Activated naive CD8-positive, alpha-beta T cell treated with anti-CD3 and anti-CD28 coated beads, Interleukin-2, amount 10 ng/mL, durations not matched to agents 7 days and 5 days (primary cell): ENCODE results near the gene LHX4. TPM values are rescaled to one million over a fixed set of nuclear protein-coding genes. Genes with fewer than 3 reads are reported as not detected.
A peak's percentile ranks its signal among the peaks of the same experiment; 100 is the strongest.

Experiments used
- ATAC-seq: fragments of 150-1000 bp; cut with Tn5 transposase; one replicate; pipeline ENCODE4 v1.10.0; 2021; ENCODE audit warnings: low read depth, moderate library complexity
- POLR2A ChIA-PET: fragments of 350-600 bp; sonication (Branson Sonifier 250); formaldehyde crosslinking; loops from one replicate; lab custom pipeline; 2021; ENCODE audit warnings: antibody characterized with exemption; lab: Charles Lee
- DNase-seq: peaks from one replicate; pipeline ENCODE4 v3.0.0; 2021
- H3K27ac Mint-ChIP-seq: one replicate; pipeline ENCODE4 v1.8.0; 2022; ENCODE audit warnings: mild to moderate bottlenecking, mixed read lengths
- H3K27me3 Mint-ChIP-seq: one replicate; pipeline ENCODE4 v1.8.0; 2022; ENCODE audit warnings: mild to moderate bottlenecking, moderate library complexity, mixed read lengths
- H3K36me3 Mint-ChIP-seq: one replicate; pipeline ENCODE4 v1.8.0; 2021; ENCODE audit warnings: mild to moderate bottlenecking, mixed read lengths
- H3K4me1 Mint-ChIP-seq: one replicate; pipeline ENCODE4 v1.8.0; 2021; ENCODE audit warnings: mixed read lengths
- H3K4me3 Mint-ChIP-seq: one replicate; pipeline ENCODE4 v1.8.0; 2022; ENCODE audit warnings: mild to moderate bottlenecking, moderate library complexity, mixed read lengths
- H3K9me3 Mint-ChIP-seq: one replicate; pipeline ENCODE4 v1.8.0; 2021; ENCODE audit warnings: mixed read lengths
- total RNA-seq, 2 experiments: library from RNA; stranded (reverse); gene quantifications; one replicate each; pipeline ENCODE4 v1.2.3, GENCODE V29; 2021

Gene LHX4
- total RNA-seq, 2 experiments from 2014 or later = not detected

GRCh38 chr1:180248731-180249681, 18.9 kb downstream of the LHX4 start:
- POLR2A ChIA-PET = no interaction called here
- Mint-ChIP-seq H3K27ac (no peak overlapping the region), H3K4me3 (no peak overlapping the region), H3K36me3 (no peaks in the 10 kb centered on the region), H3K4me1 (peaks cover 10% of the 10 kb centered on the region), H3K9me3 (no peaks in the 10 kb centered on the region), H3K27me3 (peaks cover 9% of the 10 kb centered on the region)
- ATAC-seq = no peak
- DNase-seq = no peak

GRCh38 chr1:180249725-180250498, 19.8 kb downstream of the LHX4 start:
- POLR2A ChIA-PET = no interaction called here
- Mint-ChIP-seq H3K27me3 (peaks cover 5% of the 10 kb centered on the region), H3K9me3 (no peaks in the 10 kb centered on the region), H3K36me3 (no peaks in the 10 kb centered on the region), H3K4me1 (peaks cover 10% of the 10 kb centered on the region), H3K4me3 (no peak overlapping the region), H3K27ac (no peak overlapping the region)
- DNase-seq (no peak), ATAC-seq (no peak)

DNA sequence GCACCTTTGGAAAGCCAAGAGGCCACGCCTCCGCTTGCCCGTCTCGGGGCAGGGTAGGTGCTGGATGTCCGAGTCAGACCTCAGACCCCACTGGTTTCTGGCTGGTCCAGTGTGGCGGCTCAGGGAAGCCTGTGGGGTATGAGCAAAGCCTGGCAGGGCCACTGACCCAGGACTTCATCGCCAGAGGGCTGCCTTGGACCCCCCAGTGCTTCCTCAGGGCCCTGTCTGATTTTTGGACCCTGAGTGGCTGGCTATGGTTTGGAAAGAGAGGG, 20.4 kb downstream of the LHX4 start:
- no peaks in the 10 kb centered on the region for H3K36me3 Mint-ChIP-seq
- peaks cover 10% of the 10 kb centered on the region for H3K4me1 Mint-ChIP-seq
- POLR2A ChIA-PET = no interaction called here
- ATAC-seq = no peak
- H3K27ac Mint-ChIP-seq = no peak overlapping the region
- H3K4me3 Mint-ChIP-seq = no peak overlapping the region
- peaks cover 5% of the 10 kb centered on the region for H3K27me3 Mint-ChIP-seq
- no peak for DNase-seq
- H3K9me3 Mint-ChIP-seq = no peaks in the 10 kb centered on the region

DNA sequence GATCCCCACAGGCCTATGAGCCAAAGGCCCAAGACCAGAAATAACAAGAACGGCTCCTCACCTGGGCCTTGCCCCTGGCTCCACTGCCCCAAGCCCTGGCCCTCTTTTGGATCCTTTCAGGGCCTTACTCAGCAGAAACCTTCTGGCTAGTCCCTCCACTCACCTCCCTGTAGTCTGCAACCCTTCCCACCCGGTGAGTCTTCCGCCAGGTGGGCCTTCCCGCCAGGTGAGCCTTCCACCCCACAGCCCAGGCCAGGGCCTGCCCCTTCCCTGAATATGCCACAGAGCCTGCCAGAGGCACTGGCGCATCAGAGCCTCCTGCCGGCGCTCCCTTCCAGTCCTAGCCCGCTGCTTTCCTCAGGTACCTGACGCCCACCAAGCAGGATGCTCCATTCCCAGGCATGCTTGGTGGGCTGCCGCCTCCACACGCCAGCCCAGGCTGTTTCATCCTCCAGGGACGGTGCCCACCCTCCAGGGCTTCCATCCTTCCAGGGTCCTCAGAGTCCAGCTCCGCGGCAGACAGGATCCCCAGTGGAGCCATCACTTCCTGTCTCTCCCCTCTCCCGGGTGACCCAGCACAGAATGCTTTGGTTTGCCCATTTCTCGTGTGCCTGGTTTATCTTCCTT, 20.9 kb downstream of the LHX4 start:
- no peaks in the 10 kb centered on the region for H3K9me3 Mint-ChIP-seq
- H3K27ac Mint-ChIP-seq = no peak overlapping the region
- DNase-seq (no peak), ATAC-seq (no peak)
- POLR2A ChIA-PET = no interaction called here
- H3K4me1 Mint-ChIP-seq = peaks cover 10% of the 10 kb centered on the region
- H3K27me3 Mint-ChIP-seq = peaks cover 2% of the 10 kb centered on the region
- H3K4me3 Mint-ChIP-seq = no peak overlapping the region
- no peaks in the 10 kb centered on the region for H3K36me3 Mint-ChIP-seq

DNA sequence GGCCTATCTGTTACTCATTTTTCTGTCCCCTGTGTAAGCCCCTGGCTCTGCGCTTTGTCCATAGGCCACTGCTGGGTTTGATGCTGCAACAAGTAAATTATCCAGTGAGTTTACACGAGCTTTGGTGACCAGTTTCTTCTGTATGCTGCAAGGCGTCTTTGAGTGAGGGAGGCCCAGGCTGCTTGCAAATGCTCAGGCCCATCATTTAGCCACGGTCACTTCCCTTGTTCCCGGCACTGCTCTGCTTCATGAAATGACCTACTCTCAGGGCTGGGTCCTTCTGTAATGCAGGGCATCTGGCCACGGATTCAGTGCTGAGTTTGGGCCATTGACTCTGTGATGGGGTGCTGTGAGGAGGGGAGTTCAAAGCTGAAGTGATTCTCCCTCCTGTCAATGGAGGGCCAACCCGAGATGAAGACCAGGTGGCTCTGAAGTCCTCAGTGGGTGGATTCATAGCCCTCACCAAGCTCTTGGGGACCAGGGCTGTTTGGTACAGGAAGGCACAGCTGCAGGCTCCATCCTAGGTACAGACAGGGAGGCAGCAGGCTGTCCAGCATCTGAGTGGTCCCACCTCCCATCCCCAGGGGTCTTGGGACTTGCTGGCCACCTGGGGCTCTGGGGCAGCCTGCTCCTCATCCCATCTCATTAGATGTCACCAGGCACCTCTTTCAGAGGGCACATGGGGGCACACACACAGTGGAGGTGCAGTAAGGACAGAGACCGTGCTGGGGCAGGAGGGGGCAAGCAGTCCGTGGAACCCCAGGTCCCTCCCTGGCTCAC, 21.7 kb downstream of the LHX4 start:
- POLR2A ChIA-PET = no interaction called here
- peaks cover 10% of the 10 kb centered on the region for H3K4me1 Mint-ChIP-seq
- H3K27me3 Mint-ChIP-seq = peaks cover 2% of the 10 kb centered on the region
- DNase-seq = no peak
- no peak overlapping the region for H3K27ac Mint-ChIP-seq
- H3K36me3 Mint-ChIP-seq = no peaks in the 10 kb centered on the region
- no peaks in the 10 kb centered on the region for H3K9me3 Mint-ChIP-seq
- ATAC-seq = no peak
- no peak overlapping the region for H3K4me3 Mint-ChIP-seq

DNA sequence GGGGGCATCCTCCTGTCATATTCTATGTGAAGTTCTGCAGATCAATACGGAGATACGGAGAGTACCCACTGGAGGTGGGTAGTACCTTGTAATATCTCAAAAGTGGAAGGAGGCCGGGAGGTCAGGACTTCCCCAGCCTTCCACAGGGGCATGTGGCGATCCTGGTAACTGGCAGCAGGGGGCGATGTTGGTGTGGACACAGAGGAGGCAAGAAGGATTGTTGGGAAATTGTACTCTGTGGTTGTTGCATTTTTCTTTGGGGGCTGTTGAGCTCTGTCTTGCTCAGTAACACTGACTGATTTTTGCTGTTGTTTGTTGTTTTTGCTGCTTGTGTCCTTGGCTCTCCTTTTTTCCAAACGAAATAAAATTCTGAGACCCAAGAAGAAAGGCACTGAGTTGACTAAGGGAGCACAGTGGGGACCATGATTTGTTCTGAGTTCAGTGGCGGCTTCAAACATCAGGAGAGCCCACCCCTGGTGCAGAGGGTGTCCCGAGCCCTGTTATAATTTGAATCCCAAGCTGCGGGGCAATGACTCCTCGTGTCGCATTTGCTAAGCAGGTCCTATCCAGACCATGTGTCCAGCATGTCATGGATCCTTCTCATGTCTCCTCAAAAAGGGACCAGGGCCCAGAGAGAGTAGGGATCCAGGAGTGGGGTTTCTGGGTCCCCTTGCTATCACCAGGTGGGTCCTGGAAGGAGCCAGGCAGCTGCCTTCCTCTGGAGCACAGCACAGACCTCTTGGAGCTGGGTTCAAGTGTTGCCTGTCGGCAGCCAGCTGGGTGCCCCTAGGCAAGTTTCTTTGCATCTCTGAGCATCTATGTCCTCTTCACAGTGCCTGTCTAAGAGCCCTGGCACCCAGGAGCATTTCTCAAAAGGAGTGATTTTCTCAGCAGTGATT, 22.8 kb downstream of the LHX4 start:
- H3K4me3 Mint-ChIP-seq = no peak overlapping the region
- H3K27me3 Mint-ChIP-seq = peaks cover 2% of the 10 kb centered on the region
- DNase-seq (peak; percentile 72), ATAC-seq (peak; percentile 65)
- no peaks in the 10 kb centered on the region for H3K9me3 Mint-ChIP-seq
- H3K27ac Mint-ChIP-seq = no peak overlapping the region
- peaks cover 3% of the 10 kb centered on the region for H3K4me1 Mint-ChIP-seq
- POLR2A ChIA-PET = no interaction called here
- no peaks in the 10 kb centered on the region for H3K36me3 Mint-ChIP-seq

GRCh38 chr1:180253585-180254495, 23.8 kb downstream of the LHX4 start:
- no peak for DNase-seq
- Mint-ChIP-seq H3K27ac (no peak overlapping the region), H3K9me3 (no peaks in the 10 kb centered on the region), H3K27me3 (peaks cover 2% of the 10 kb centered on the region), H3K4me3 (no peak overlapping the region), H3K4me1 (peaks cover 3% of the 10 kb centered on the region), H3K36me3 (no peaks in the 10 kb centered on the region)
- ATAC-seq = no peak
- POLR2A ChIA-PET = no interaction called here

DNA sequence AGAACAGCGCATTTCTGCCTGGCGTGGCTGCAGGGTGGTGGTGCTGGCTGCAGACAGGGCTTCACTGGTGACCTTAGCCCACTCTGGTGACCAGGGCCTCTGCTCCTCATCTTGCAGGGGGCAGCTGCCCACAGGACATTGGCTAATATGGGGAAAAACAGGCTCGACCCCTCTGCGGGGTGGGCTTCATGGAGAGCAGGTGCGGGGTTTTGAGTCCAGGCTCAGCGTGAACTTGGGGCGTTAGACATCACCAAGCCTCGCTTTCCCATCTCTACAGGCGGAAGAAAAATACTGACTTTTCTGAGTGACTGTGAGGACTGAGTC, 24.4 kb downstream of the LHX4 start:
- H3K27me3 Mint-ChIP-seq = peaks cover 2% of the 10 kb centered on the region
- peaks cover 3% of the 10 kb centered on the region for H3K4me1 Mint-ChIP-seq
- H3K9me3 Mint-ChIP-seq = no peaks in the 10 kb centered on the region
- no peak for DNase-seq
- H3K36me3 Mint-ChIP-seq = no peaks in the 10 kb centered on the region
- POLR2A ChIA-PET = no interaction called here
- no peak overlapping the region for H3K4me3 Mint-ChIP-seq
- H3K27ac Mint-ChIP-seq = no peak overlapping the region
- no peak for ATAC-seq

- H3K4me3 Mint-ChIP-seq = no peak overlapping the region
- ATAC-seq = no peak
- H3K27ac Mint-ChIP-seq = no peak overlapping the region
- H3K36me3 Mint-ChIP-seq = no peaks in the 10 kb centered on the region
- DNase-seq = no peak
- peaks cover 3% of the 10 kb centered on the region for H3K4me1 Mint-ChIP-seq
- H3K27me3 Mint-ChIP-seq = peaks cover 2% of the 10 kb centered on the region
- POLR2A ChIA-PET = no interaction called here
- no peaks in the 10 kb centered on the region for H3K9me3 Mint-ChIP-seq
Observed at GRCh38 chr1:180254854-180255253, 24.8 kb downstream of the LHX4 start.

DNA sequence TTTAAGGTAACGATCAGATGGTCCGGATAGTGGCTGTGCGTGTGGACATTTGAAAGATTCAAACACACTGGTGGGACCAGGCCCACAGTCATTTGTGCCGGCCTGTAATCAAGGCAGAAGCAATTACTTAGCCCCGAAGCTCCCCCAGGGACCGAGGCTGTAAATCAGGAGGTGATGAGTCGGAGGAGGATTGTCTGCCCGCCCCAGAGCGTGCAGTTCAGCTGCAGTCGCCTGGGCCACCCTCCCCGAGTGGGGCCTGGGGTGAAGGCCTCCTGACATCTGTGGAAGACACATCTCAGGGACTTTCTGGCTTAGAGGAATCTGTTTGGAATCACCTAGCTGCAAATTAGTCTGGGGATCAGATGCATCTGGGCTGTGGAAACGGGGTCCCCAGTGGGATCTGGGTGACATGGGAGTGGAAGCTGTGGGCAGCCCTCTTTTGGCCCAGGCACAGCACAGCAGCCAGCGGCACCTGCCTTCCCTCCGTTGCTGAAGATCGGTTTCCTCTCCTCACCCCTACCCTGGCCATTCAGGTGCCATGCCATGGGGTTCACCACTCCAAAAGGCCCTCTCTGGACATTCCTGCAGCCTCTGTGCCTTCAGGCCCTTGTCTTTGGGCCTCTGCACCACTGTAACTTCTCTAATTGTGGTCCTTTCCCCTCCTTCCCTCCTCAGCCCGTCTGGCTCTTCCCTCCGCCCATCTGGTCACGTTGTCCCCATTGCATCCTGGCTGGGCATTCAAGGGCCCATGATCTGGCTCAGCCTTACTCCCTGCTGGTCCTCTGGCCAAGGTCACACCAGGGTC, 25.7 kb downstream of the LHX4 start:
- no peaks in the 10 kb centered on the region for H3K36me3 Mint-ChIP-seq
- H3K27me3 Mint-ChIP-seq = no peaks in the 10 kb centered on the region
- POLR2A ChIA-PET = no interaction called here
- ATAC-seq (no peak), DNase-seq (no peak)
- H3K9me3 Mint-ChIP-seq = no peaks in the 10 kb centered on the region
- H3K27ac Mint-ChIP-seq = no peak overlapping the region
- no peak overlapping the region for H3K4me3 Mint-ChIP-seq
- peaks cover 2% of the 10 kb centered on the region for H3K4me1 Mint-ChIP-seq

- DNase-seq (no peak), ATAC-seq (no peak)
- POLR2A ChIA-PET = no interaction called here
- Mint-ChIP-seq H3K27ac (no peak overlapping the region), H3K4me1 (peaks cover 2% of the 10 kb centered on the region), H3K4me3 (no peak overlapping the region), H3K36me3 (no peaks in the 10 kb centered on the region), H3K9me3 (no peaks in the 10 kb centered on the region), H3K27me3 (no peaks in the 10 kb centered on the region)
Observed at GRCh38 chr1:180256341-180257027, 26.4 kb downstream of the LHX4 start.
